ENCODE results near the gene AOC3.

AOC3 gene

DNA sequence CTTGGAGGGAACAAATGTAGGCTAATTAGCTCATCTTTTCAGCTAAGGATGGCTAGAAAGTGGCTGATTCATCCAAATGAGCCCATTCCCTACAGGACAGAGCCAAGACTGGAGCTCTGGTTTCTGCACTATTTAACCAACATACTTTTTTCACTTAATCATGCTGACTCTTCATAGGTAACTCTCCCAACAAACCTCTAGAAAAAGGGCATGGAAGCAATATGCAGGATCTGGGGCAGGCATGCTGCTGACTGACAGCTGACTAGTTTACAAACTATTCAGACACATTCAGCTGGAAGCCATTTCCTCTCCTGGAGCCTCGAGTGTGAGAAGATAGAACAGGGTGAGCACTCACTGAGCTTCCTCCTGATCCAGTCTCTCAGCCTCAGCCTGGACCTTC is 33.1 kb upstream of the AOC3 start:
- TF ChIP-seq ZNF384 (IDR thresholded peaks at IDR 0.05) (no peak), BHLHE40 (IDR thresholded peaks at IDR 0.05; ENCODE audit: borderline replicate concordance) (no peak), FOXM1 (IDR thresholded peaks at IDR 0.05; ENCODE audit: borderline replicate concordance) (no peak), L3MBTL2 (conservative IDR thresholded peaks at IDR 0.05) (no peak), NFRKB (IDR thresholded peaks at IDR 0.05) (no peak), HDGF (IDR thresholded peaks at IDR 0.05; ENCODE audit: borderline replicate concordance) (no peak), CTBP1 (IDR thresholded peaks at IDR 0.05; ENCODE audit: borderline replicate concordance) (no peak), FOXA1 (IDR thresholded peaks at IDR 0.05) (no peak), SUZ12 (IDR thresholded peaks at IDR 0.05) (no peak), SP1 (IDR thresholded peaks at IDR 0.05) (no peak), ARNT (IDR thresholded peaks at IDR 0.05) (no peak), ELF4 (IDR thresholded peaks at IDR 0.05) (no peak), FOXK2 (IDR thresholded peaks at IDR 0.05) (no peak), TARDBP (IDR thresholded peaks at IDR 0.05) (no peak)
- TF ChIP-seq, protein P1, sequence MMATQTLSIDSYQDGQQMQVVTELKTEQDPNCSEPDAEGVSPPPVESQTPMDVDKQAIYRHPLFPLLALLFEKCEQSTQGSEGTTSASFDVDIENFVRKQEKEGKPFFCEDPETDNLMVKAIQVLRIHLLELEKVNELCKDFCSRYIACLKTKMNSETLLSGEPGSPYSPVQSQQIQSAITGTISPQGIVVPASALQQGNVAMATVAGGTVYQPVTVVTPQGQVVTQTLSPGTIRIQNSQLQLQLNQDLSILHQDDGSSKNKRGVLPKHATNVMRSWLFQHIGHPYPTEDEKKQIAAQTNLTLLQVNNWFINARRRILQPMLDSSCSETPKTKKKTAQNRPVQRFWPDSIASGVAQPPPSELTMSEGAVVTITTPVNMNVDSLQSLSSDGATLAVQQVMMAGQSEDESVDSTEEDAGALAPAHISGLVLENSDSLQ (IDR thresholded peaks at IDR 0.05), result no peak
- no peak for DNase-seq (ENCODE audit: extremely low spot score)
- ChIA-PET CTCF (interaction anchor here (1.4 kb wide), 1 partner anchor 111 kb away, joined by 3 read pairs; no protein-coding TSS in a partner anchor), POLR2A (interaction anchor here (0.8 kb wide), 1 partner anchor 16 kb away, joined by 3 read pairs; no protein-coding TSS in a partner anchor)

GRCh38 chr17:42818379-42818778 is 32.6 kb upstream of the AOC3 start:
- POLR2A ChIA-PET, result interaction anchor here (0.8 to 2.5 kb wide), 2 partner anchors 15 kb away, joined by 3 to 12 read pairs; partner anchors contain the start of gene PSME3

DNA sequence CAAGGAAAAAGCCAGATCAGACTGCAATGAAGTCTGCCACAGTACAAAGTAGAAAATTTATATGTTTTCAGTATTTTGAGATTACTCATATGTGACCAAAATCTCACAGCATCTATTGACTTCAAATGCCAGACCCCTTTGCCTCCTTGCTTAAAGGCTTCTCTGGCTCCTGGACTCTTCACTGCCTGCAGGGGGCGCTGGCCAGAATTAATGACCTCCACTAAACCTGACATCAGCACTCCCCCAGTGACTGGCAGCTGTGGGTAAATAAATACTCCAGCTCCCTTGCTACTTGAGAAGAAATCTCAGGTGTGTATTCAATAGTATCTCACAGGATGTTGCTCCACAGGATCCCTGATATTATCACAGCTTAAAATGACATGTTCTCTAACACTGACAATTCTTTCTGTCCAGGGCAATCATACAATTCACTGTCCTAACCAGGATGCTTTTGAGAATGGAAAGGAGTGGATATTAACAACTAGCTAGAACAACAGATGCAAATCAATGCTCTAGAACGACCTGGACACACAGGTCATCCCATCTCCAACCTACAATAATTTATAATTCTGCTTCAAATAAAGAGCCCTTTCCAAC is 31.0 kb upstream of the AOC3 start:
- ChIA-PET CTCF (interaction anchor here (0.6 to 1.2 kb wide), 7 partner anchors 8 to 1518 kb away, joined by 3 to 7 read pairs (median 4); no protein-coding TSS in a partner anchor), POLR2A (interaction anchor here (1.0 to 2.5 kb wide), 3 partner anchors 13 to 178 kb away, joined by 4 to 12 read pairs (median 4); partner anchors contain the start of genes PSME3 and VPS25)
- peak; percentile 74 for DNase-seq (ENCODE audit: extremely low spot score)
- TF ChIP-seq FOXM1 (IDR thresholded peaks at IDR 0.05; ENCODE audit: borderline replicate concordance), result no peak
- TF ChIP-seq, protein P1 (IDR thresholded peaks at IDR 0.05), result peak; percentile 92

More at GRCh38 chr17:42818379-42818778, 32.6 kb upstream of the AOC3 start:
- no peak for DNase-seq (ENCODE audit: extremely low spot score)
- CTCF ChIA-PET, result interaction anchor here (1.4 kb wide), 1 partner anchor 111 kb away, joined by 3 read pairs; no protein-coding TSS in a partner anchor
- TF ChIP-seq SP1 (IDR thresholded peaks at IDR 0.05), result no peak
- TF ChIP-seq SUZ12 (IDR thresholded peaks at IDR 0.05), result no peak
- TF ChIP-seq CTBP1 (IDR thresholded peaks at IDR 0.05; ENCODE audit: borderline replicate concordance), result no peak
- no peak for TF ChIP-seq FOXK2 (IDR thresholded peaks at IDR 0.05)
- TF ChIP-seq HDGF (IDR thresholded peaks at IDR 0.05; ENCODE audit: borderline replicate concordance), result no peak
- no peak for TF ChIP-seq FOXM1 (IDR thresholded peaks at IDR 0.05; ENCODE audit: borderline replicate concordance)
- no peak for TF ChIP-seq L3MBTL2 (conservative IDR thresholded peaks at IDR 0.05)
- no peak for TF ChIP-seq BHLHE40 (IDR thresholded peaks at IDR 0.05; ENCODE audit: borderline replicate concordance)
- TF ChIP-seq TARDBP (IDR thresholded peaks at IDR 0.05), result no peak
- TF ChIP-seq ELF4 (IDR thresholded peaks at IDR 0.05), result no peak
- no peak for TF ChIP-seq ZNF384 (IDR thresholded peaks at IDR 0.05)
- TF ChIP-seq, protein P1 (IDR thresholded peaks at IDR 0.05), result no peak
- no peak for TF ChIP-seq NFRKB (IDR thresholded peaks at IDR 0.05)
- no peak for TF ChIP-seq FOXA1 (IDR thresholded peaks at IDR 0.05)
- no peak for TF ChIP-seq LEF1 (IDR thresholded peaks at IDR 0.05; ENCODE audit: borderline replicate concordance)
- no peak for TF ChIP-seq ARNT (IDR thresholded peaks at IDR 0.05)

DNA sequence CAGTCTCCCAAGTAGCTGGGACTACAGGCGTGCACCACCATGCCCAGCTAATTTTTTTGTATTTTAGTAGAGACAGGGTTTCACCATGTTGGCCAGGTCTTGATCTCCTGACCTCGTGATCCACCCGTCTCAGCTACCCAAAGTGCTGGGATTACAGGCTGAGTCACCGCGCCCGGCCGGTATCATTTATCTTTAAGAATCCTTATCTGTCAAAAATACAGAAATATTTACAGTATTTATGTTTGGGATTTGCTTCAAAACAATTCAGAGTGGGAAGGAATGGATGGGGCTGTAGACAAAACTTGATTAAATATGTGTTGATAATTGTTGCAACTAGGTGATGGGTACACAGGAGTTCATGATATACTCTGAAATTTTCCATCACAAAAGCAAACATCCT is 29.8 kb upstream of the AOC3 start:
- ChIA-PET POLR2A (no interaction called here), CTCF (interaction anchor here (1.2 kb wide), 2 partner anchors 98 to 118 kb away, joined by 4 to 5 read pairs; no protein-coding TSS in a partner anchor)
- TF ChIP-seq SUZ12 (IDR thresholded peaks at IDR 0.05), result no peak
- TF ChIP-seq LEF1 (IDR thresholded peaks at IDR 0.05; ENCODE audit: borderline replicate concordance), result no peak
- no peak for TF ChIP-seq ARNT (IDR thresholded peaks at IDR 0.05)
- no peak for TF ChIP-seq SP1 (IDR thresholded peaks at IDR 0.05)
- TF ChIP-seq L3MBTL2 (conservative IDR thresholded peaks at IDR 0.05), result no peak
- TF ChIP-seq TARDBP (IDR thresholded peaks at IDR 0.05), result no peak
- no peak for TF ChIP-seq BHLHE40 (IDR thresholded peaks at IDR 0.05; ENCODE audit: borderline replicate concordance)
- TF ChIP-seq NFRKB (IDR thresholded peaks at IDR 0.05), result no peak
- TF ChIP-seq FOXA1 (IDR thresholded peaks at IDR 0.05), result no peak
- no peak for TF ChIP-seq HDGF (IDR thresholded peaks at IDR 0.05; ENCODE audit: borderline replicate concordance)
- TF ChIP-seq CTBP1 (IDR thresholded peaks at IDR 0.05; ENCODE audit: borderline replicate concordance), result no peak
- no peak for TF ChIP-seq FOXM1 (IDR thresholded peaks at IDR 0.05; ENCODE audit: borderline replicate concordance)
- no peak for TF ChIP-seq ZNF384 (IDR thresholded peaks at IDR 0.05)
- no peak for DNase-seq (ENCODE audit: extremely low spot score)

GRCh38 chr17:42827472-42827871 is 23.5 kb upstream of the AOC3 start:
- DNase-seq (ENCODE audit: extremely low spot score), result no peak
- TF ChIP-seq ARNT (IDR thresholded peaks at IDR 0.05), result no peak
- TF ChIP-seq BHLHE40 (IDR thresholded peaks at IDR 0.05; ENCODE audit: borderline replicate concordance), result no peak
- no peak for TF ChIP-seq NFRKB (IDR thresholded peaks at IDR 0.05)
- no peak for TF ChIP-seq SP1 (IDR thresholded peaks at IDR 0.05)
- no peak for TF ChIP-seq LEF1 (IDR thresholded peaks at IDR 0.05; ENCODE audit: borderline replicate concordance)
- TF ChIP-seq, protein P1 (IDR thresholded peaks at IDR 0.05), result no peak
- no peak for TF ChIP-seq CTBP1 (IDR thresholded peaks at IDR 0.05; ENCODE audit: borderline replicate concordance)
- no peak for TF ChIP-seq ZNF384 (IDR thresholded peaks at IDR 0.05)
- TF ChIP-seq FOXA1 (IDR thresholded peaks at IDR 0.05), result no peak
- no peak for TF ChIP-seq FOXM1 (IDR thresholded peaks at IDR 0.05; ENCODE audit: borderline replicate concordance)
- TF ChIP-seq HDGF (IDR thresholded peaks at IDR 0.05; ENCODE audit: borderline replicate concordance), result no peak
- no peak for TF ChIP-seq FOXK2 (IDR thresholded peaks at IDR 0.05)
- no peak for TF ChIP-seq SUZ12 (IDR thresholded peaks at IDR 0.05)
- no peak for TF ChIP-seq TARDBP (IDR thresholded peaks at IDR 0.05)
- no peak for TF ChIP-seq ELF4 (IDR thresholded peaks at IDR 0.05)
- TF ChIP-seq L3MBTL2 (conservative IDR thresholded peaks at IDR 0.05), result no peak
- CTCF ChIA-PET, result no interaction called here
- POLR2A ChIA-PET, result no interaction called here
